Osteocyte (in vitro differentiated cells): ENCODE results near the gene ZNF654. TPM values are rescaled to one million over a fixed set of nuclear protein-coding genes. Genes with fewer than 3 reads are reported as not detected.

Experiments
- DNase-seq: peaks from one replicate; pipeline ENCODE4 v3.0.0; 2021; ENCODE audit warnings: mixed read lengths; ENCODE audit not compliant: unreplicated experiment; ENCODE audit errors: extremely low spot score
- H3K27ac Mint-ChIP-seq: one replicate; pipeline ENCODE4 v1.8.0; 2021; ENCODE audit warnings: mild to moderate bottlenecking, mixed read lengths; ENCODE audit not compliant: unreplicated experiment
- H3K27me3 Mint-ChIP-seq: one replicate; pipeline ENCODE4 v1.8.0; 2021; ENCODE audit warnings: mixed read lengths; ENCODE audit not compliant: unreplicated experiment
- H3K36me3 Mint-ChIP-seq: one replicate; pipeline ENCODE4 v1.8.0; 2021; ENCODE audit warnings: mixed read lengths; ENCODE audit not compliant: unreplicated experiment
- H3K4me1 Mint-ChIP-seq: one replicate; pipeline ENCODE4 v1.8.0; 2021; ENCODE audit warnings: mixed read lengths; ENCODE audit not compliant: unreplicated experiment
- H3K4me3 Mint-ChIP-seq: one replicate; pipeline ENCODE4 v1.8.0; 2021; ENCODE audit warnings: mild to moderate bottlenecking, moderate library complexity, mixed read lengths; ENCODE audit not compliant: unreplicated experiment
- H3K9me3 Mint-ChIP-seq: one replicate; pipeline ENCODE4 v1.8.0; 2021; ENCODE audit warnings: mixed read lengths; ENCODE audit not compliant: unreplicated experiment
- CTCF ChIP-seq: fragments of 200-600 bp; sonication (generic); IDR thresholded peaks from 2 replicates; pipeline ENCODE4 v1.5.0; 2021; ENCODE audit warnings: antibody characterized with exemption, mild to moderate bottlenecking, moderate library complexity
- total RNA-seq: library from RNA; stranded (reverse); gene quantifications from 2 replicates; pipeline ENCODE4 v1.2.1, GENCODE V29; 2021

Gene ZNF654
- total RNA-seq, 1 donor from 2014 or later: 10.7 TPM

- H3K27ac Mint-ChIP-seq: no peak overlapping the region
- H3K4me3 Mint-ChIP-seq: no peak overlapping the region
Measured at GRCh38 chr3:88142094-88142624, 83.1 kb downstream of the ZNF654 start.

GRCh38 chr3:88147261-88147660 lies 88.2 kb downstream of the ZNF654 start:
- DNase-seq: no peak
- Mint-ChIP-seq H3K9me3 (no peaks in the 10 kb centered on the region), H3K4me1 (peaks cover 18% of the 10 kb centered on the region), H3K27me3 (no peaks in the 10 kb centered on the region), H3K27ac (no peak overlapping the region), H3K36me3 (peaks cover 4% of the 10 kb centered on the region), H3K4me3 (no peak overlapping the region)
- no peak for TF ChIP-seq CTCF

More at GRCh38 chr3:88142094-88142624, 83.1 kb downstream of the ZNF654 start:
- no peak for DNase-seq
- Mint-ChIP-seq H3K4me1 (peaks cover 8% of the 10 kb centered on the region), H3K27me3 (no peaks in the 10 kb centered on the region), H3K9me3 (no peaks in the 10 kb centered on the region), H3K36me3 (peaks cover 20% of the 10 kb centered on the region)
- no peak for TF ChIP-seq CTCF

DNA sequence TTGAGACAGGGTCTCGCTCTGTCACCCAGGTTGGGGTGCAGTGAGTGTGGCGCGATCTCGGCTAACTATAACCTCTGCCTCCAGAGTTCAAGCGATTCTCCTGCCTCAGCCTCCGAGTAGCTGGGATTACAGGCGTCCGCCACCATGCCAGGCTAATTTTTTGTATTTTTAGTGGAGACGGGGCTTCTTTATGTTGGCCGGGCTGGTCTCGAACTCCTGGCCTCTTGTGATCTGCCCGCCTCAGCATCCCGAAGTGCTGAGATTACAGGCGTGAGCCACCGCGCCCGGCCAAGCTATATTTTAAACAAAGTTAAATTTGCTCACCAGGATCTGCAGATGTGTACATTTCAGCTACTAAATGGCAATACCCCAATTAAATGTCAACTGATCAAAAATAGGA lies 89.6 kb downstream of the ZNF654 start:
- no peaks in the 10 kb centered on the region for H3K27me3 Mint-ChIP-seq
- peak overlapping the region; percentile 97 for H3K4me3 Mint-ChIP-seq
- H3K4me1 Mint-ChIP-seq: peaks cover 25% of the 10 kb centered on the region
- no peaks in the 10 kb centered on the region for H3K9me3 Mint-ChIP-seq
- peaks cover 4% of the 10 kb centered on the region for H3K36me3 Mint-ChIP-seq
- peak overlapping the region; percentile 97 for H3K27ac Mint-ChIP-seq
- no peak for DNase-seq
- no peak for TF ChIP-seq CTCF

- Mint-ChIP-seq H3K36me3 (peaks cover 4% of the 10 kb centered on the region), H3K4me3 (peak overlapping the region; percentile 97), H3K9me3 (no peaks in the 10 kb centered on the region), H3K27me3 (no peaks in the 10 kb centered on the region), H3K4me1 (peaks cover 25% of the 10 kb centered on the region), H3K27ac (peak overlapping the region; percentile 97)
- no peak for DNase-seq
- TF ChIP-seq CTCF: no peak
Measured at GRCh38 chr3:88149101-88149508, 90.0 kb downstream of the ZNF654 start.

DNA sequence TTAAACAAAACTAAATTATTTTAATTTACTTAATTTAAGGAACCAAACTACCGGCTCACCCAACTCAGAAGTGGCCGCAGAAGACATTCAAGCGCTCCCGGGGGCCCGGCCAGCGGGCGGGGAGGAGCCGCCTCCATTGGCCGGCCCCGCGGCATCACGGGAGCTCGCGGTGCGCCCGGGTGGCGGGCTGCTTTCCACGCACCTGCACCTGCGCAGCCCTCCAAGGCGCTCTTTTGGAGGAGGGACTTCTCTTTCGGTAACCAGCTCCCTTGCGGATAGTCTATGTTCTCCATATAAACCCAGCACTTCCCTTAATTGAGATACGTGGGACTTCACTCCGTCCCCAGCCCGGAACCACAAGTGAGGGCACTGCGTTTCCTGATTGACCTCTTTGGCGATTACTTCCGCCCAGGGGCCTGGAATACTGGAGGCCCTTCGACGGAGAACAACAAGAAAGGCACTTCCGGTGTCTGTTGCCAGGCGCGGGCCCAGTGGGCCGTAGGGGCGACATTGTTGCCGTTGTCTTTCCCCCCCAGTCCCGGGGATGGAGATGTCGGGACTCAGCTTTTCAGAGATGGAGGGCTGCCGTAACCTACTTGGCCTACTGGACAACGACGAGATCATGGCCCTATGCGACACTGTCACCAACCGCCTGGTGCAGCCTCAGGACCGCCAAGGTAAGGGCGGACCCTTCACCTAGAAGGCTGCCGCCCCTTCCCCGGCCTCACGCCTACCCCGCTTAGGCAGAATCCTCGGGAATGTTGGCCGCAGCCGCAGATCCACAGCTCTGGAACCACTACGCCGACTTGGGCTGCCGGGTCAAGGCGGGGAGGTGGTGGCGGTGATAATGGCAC lies 90.7 kb downstream of the ZNF654 start, which contains the start of gene C3orf38:
TSS of gene C3orf38 (plus strand) at position 451 of the 854 bp plus-strand sequence. CDS start at position 545, 94 bp downstream.
- TF ChIP-seq CTCF: no peak
- no peaks in the 10 kb centered on the region for H3K9me3 Mint-ChIP-seq
- H3K4me3 Mint-ChIP-seq: peak within 1 kb of the TSS; percentile 97
- peak within 1 kb of the TSS; percentile 97 for H3K27ac Mint-ChIP-seq
- no peaks in the 10 kb centered on the region for H3K27me3 Mint-ChIP-seq
- peaks cover 8% of the 10 kb centered on the region for H3K36me3 Mint-ChIP-seq
- DNase-seq: peak; percentile 93
- H3K4me1 Mint-ChIP-seq: peaks cover 25% of the 10 kb centered on the region
